WI38 (cell line): ENCODE measurements around the gene CRY2.

Experiments used
- H3K4me3 ChIP-seq: 2 replicates; pipeline ENCODE4 v1.5.1; 2011; ENCODE audit warnings: low read depth, mild to moderate bottlenecking, control low read depth, low read length
- CTCF ChIP-seq: IDR thresholded peaks from 2 replicates; pipeline ENCODE4 v1.5.1; 2012; ENCODE audit warnings: low read depth, mild to moderate bottlenecking, control low read depth, low read length

Gene CRY2

GRCh38 chr11:45859661-45860140 lies 12.4 kb downstream of the CRY2 start:
- peak overlapping the region; percentile 12; the same call in 1 of the 2 replicates for H3K4me3 ChIP-seq
- TF ChIP-seq CTCF, result no peak

DNA sequence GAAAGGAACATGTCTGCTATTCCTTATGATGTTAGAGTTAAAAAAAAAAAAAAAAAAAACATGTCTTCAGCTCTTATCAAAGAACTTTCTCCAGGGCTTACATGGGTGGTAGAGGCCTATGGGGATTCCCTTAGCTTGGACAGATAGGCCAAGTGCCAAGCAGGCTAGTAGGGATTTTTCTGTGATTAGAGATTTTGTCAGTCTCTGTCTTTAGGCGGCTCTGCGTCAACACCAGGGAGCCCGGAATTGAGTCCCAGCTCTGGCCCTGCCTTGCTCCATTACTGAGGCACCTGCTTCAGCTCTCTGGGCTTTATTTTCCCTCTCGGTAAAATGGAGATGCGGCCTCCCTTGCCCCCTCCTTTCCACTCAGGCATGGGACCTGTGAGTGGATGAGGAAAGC lies 13.1 kb downstream of the CRY2 start:
- TF ChIP-seq CTCF, result no peak
- no peak overlapping the region for H3K4me3 ChIP-seq

GRCh38 chr11:45860764-45861510 lies 13.7 kb downstream of the CRY2 start:
- TF ChIP-seq CTCF, result no peak
- no peak overlapping the region for H3K4me3 ChIP-seq

GRCh38 chr11:45864041-45864440 lies 16.8 kb downstream of the CRY2 start:
- TF ChIP-seq CTCF, result no peak
- no peak overlapping the region for H3K4me3 ChIP-seq

DNA sequence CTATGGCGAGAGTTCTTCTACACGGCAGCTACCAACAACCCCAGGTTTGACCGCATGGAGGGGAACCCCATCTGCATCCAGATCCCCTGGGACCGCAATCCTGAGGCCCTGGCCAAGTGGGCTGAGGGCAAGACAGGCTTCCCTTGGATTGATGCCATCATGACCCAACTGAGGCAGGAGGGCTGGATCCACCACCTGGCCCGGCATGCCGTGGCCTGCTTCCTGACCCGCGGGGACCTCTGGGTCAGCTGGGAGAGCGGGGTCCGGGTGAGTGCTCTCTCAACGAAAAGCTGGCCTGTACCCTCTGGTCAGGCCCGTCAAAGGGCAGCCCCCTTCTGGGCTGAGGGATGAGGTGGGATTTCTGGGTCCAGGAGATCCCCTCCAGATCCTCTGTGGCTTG lies 22.3 kb downstream of the CRY2 start:
- H3K4me3 ChIP-seq, result no peak overlapping the region
- no peak for TF ChIP-seq CTCF

- H3K4me3 ChIP-seq, result no peak overlapping the region
- no peak for TF ChIP-seq CTCF
Observed at GRCh38 chr11:45870706-45871105, 23.4 kb downstream of the CRY2 start.

DNA sequence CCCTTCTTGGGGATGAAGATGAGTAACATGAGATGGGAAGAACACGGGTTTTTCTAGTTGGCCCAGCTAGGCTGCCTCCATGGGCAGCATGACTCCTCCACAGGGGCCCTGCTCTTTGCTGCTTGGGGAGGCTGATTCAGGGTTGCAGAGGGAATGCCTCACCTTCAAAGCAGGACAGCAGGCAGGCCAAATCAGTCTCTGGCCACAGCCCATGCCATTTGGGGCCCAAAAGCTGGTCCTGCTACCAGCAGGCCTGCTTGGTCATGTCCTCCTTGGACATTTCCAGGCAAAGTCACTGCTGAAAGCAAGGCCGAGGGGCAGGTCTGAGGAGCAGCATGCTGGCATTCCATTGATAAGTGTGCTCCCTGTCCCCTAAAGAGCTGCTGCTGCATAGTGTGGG lies 24.4 kb downstream of the CRY2 start:
- TF ChIP-seq CTCF, result no peak
- no peak overlapping the region for H3K4me3 ChIP-seq
